ENCODE data around the gene GNL3L.
"Not testable (repeated sequence)": the region's sequence is repeated elsewhere in the genome, so short reads cannot be mapped to it uniquely, and the experiment has no call there.

GNL3L gene

GRCh38 chrX:54555006-54555405, 25.0 kb downstream of the GNL3L start:
- DNase-seq (ENCODE audit: low read depth in 2 of 2, low spot score in 1 of 2), result not testable (repeated sequence)

DNA sequence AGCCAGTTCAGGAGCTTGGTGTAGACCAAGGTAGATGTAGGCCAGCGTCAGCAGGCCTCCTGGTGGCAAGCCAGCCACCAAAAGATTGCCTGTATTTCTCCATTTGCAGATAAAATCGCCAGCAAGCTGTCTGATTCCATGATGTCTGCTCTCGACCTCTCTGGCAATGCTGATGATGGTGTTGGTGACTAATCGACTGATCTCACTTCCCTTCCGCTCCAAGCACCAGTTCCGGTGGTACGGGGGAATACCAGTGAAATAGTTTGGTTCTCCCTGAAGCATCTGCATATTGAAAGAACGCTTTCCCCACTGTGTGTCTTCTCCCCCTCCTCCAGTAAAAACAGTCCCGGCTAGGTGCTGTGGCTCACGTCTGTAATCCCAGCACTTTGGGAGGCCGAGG, 30.4 kb downstream of the GNL3L start:
- DNase-seq (ENCODE audit: low read depth in 2 of 2, low spot score in 1 of 2), result no peak

DNA sequence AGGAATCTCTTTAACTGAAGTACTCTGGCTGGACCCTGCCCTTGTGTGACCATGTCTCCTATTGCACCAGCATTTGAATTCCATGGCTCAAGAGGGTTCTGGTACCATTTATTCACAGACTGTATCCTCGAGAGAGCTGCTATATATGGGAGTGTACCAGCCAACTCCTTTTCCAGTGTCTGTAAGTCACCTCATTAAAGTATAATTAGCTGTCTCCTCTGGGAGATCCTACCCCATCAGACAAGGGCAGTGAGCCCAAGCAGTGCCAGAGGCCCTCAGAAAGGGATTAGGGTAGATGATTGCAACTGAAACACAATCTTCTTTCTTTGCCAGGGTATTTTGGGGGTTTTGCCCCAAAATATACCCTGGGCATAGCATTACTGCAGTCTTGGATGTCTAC, 31.6 kb downstream of the GNL3L start:
- no peak for DNase-seq (ENCODE audit: low read depth in 2 of 2, low spot score in 1 of 2)

DNA sequence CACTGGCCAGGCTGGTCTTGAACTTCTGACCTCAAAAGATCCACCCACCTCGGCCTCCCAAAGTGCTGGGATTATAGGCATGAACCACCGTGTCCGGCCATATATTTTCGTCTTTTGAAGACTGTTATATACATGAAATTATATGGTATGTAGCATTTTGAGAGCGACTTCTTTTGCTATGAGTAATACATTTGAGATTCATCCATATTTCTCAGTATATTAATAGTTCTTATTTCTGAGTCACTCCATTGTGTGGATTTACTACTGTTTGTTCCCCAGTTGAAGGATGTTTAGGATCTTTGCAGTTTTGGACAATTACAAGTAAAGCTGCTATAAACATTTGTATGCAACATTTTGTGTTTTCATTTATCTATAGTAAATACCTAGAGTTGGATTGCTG, 34.9 kb downstream of the GNL3L start:
- DNase-seq (ENCODE audit: low read depth in 2 of 2, low spot score in 1 of 2), result no peak

GRCh38 chrX:54570332-54570731, 40.3 kb downstream of the GNL3L start:
- no peak for DNase-seq (ENCODE audit: low read depth in 2 of 2, low spot score in 1 of 2)

DNA sequence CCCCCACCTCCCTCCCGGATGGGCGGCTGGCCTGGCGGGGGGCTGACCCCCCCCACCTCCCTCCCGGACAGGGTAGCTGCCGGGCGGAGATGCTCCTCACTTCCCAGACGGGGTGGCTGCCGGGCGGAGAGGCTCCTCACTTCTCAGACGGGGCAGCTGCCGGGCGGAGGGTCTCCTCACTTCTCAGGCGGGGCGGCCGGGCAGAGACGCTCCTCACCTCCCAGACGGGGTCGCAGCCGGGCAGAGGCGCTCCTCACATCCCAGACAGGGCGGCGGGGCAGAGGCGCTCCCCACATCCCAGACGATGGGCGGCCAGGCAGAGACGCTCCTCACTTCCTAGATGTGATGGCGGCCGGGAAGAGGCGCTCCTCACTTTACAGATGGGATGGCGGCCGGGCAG, 42.6 kb downstream of the GNL3L start:
- not testable (repeated sequence) for DNase-seq (ENCODE audit: low read depth in 2 of 2, low spot score in 1 of 2)

DNA sequence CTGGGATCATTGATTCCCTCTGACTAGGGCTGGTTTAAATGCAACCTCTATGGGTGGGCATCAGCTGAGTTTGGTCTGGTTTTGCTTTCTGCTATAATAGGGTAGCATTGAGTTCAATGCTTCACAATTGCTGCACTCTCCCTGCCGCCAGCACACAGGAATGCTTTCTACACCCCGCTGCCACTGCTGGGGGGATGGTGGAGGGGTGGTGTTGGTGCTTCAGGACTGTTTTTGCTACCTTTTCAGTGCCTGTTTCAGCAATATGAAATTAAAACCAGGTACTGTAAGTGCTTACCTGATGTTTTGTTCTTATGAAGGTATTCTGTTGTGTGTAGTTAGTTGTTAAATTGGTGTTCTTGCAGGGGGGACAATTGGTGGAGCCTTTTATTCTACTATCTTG, 67.7 kb downstream of the GNL3L start:
- DNase-seq (ENCODE audit: low read depth in 2 of 2, low spot score in 1 of 2), result no peak

- DNase-seq (ENCODE audit: low read depth in 2 of 2, low spot score in 1 of 2), result no peak
These were observed 72.5 kb downstream of the GNL3L start for GRCh38 chrX:54602563-54602962.

Measured in stimulated activated CD8-positive, alpha-beta memory T cell treated with anti-CD3 and anti-CD28 coated beads, Interleukin-4, amount 100 ng/mL, for 1 hour (primary cell).